Measurements from ENCODE around the gene TSR3. TPM values are rescaled to one million over a fixed set of nuclear protein-coding genes. Genes with fewer than 3 reads are reported as not detected.
"Not testable (repeated sequence)": the region's sequence is repeated elsewhere in the genome, so short reads cannot be mapped to it uniquely, and the experiment has no call there.

Gene TSR3
- total RNA-seq, 1 experiment from 2014 or later = 45.4 TPM

GRCh38 chr16:1340730-1341494 is 10.8 kb downstream of the TSR3 start:
- no peak for DNase-seq (ENCODE audit: extremely low read depth, low read depth)

GRCh38 chr16:1338855-1339675 is 12.6 kb downstream of the TSR3 start:
- no peak for DNase-seq (ENCODE audit: extremely low read depth, low read depth)

GRCh38 chr16:1338119-1338730 is 13.5 kb downstream of the TSR3 start:
- peak; percentile 25 for DNase-seq (ENCODE audit: extremely low read depth, low read depth)

DNA sequence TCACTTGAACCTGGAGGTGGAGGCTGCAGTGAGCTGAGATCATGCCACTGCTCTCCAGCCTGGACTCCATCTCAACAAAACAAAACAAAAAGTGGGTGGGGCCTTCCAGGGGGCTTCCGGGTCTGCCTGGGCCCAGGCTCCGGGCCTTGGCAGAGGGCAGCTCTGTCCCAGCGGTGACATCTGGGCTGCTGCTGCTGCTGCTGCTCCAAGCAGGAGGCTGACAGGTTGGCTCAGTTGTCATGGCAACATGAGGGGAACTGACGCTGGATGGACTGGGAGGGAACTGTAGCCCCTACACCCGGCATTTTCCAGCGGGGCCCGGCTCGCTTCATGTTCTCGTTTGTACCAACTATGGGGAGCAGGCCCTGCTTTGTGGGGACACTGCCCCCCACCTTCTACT is 14.2 kb downstream of the TSR3 start:
- DNase-seq (ENCODE audit: extremely low read depth, low read depth) = no peak

- no peak for DNase-seq (ENCODE audit: extremely low read depth, low read depth)
Measured at GRCh38 chr16:1336619-1337018, 15.1 kb downstream of the TSR3 start.

GRCh38 chr16:1335996-1336395 is 15.7 kb downstream of the TSR3 start:
- DNase-seq (ENCODE audit: extremely low read depth, low read depth) = no peak

GRCh38 chr16:1335211-1335971 is 16.3 kb downstream of the TSR3 start:
- DNase-seq (ENCODE audit: extremely low read depth, low read depth) = no peak

- no peak for DNase-seq (ENCODE audit: extremely low read depth, low read depth)
Measured at GRCh38 chr16:1334739-1335138, 16.9 kb downstream of the TSR3 start.

- DNase-seq (ENCODE audit: extremely low read depth, low read depth) = no peak
Measured at GRCh38 chr16:1333854-1334700, 17.6 kb downstream of the TSR3 start.

- peak; percentile 38 for DNase-seq (ENCODE audit: extremely low read depth, low read depth)
Measured at GRCh38 chr16:1333149-1333812, 18.4 kb downstream of the TSR3 start, which contains the start of gene BAIAP3. Gene BAIAP3 (plus strand): TSS chr16:1333645. CDS start chr16:1338550, 4,905 bp downstream.

DNA sequence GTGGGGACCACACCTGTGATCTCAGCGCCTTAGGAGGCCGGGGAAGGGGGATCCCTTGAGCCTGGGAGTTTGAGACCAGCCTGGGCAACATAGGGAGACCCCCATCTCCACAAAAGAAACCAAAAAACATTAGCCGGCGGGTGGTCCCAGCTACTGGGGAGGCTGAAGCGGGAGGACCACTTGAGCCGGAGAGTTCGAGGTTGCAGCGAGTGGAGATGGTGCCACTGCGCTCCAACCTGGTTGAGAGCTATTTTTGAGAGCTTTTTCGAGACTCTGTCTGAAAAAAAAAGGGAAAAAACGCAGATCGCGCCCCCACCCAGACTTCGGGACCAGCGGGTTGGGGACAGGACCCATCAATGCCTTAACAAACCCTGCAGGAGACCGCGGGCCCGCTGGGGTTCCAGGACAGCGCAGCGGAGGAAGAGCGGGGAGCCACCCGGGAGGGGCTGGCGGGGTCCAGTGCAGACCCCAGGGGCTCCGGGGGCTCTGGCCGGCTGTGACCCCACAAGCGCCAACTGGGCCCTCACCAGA is 19.0 kb downstream of the TSR3 start:
- no peak for DNase-seq (ENCODE audit: extremely low read depth, low read depth)

GRCh38 chr16:1331712-1332617 is 19.7 kb downstream of the TSR3 start:
- no peak for DNase-seq (ENCODE audit: extremely low read depth, low read depth)

DNA sequence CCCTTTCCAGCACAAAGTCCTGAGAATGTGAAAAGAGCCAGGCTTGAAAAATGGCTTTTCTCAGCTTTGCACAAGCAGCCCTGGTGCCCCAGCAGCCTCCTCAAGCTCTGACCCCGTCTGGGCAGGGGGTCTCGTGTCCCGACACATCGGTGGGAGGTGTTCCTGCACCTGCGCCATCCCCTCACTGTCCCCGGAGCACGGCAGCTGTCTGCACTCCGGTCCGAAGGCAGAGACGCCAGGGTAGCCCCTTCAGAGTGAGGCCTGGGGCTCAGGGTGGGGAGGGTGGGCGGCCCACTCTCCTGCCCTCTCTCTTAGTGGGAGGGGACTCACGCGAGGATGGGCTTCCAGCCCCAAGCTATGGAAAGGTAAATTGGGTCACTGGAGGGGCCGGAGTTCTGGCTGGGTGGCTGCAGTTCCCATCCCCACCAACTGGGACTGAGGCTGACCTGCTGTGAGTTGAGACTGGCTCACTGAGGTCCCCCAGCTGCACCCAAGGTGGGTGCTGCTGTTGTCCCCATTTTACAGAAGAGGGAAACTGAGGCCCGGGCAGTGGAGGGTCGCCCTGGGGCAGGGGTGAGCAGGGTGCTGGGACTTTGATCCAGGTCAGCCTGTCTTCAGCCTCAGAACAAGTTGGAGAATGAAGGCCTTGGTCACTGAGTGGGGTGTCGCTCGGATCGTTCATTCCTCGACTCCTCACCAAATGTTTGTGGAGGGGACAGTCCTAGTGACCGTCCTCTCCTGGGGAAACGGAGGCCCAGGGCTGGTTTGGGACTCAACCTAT is 20.6 kb downstream of the TSR3 start:
- no peak for DNase-seq (ENCODE audit: extremely low read depth, low read depth)

GRCh38 chr16:1330260-1330914 is 21.3 kb downstream of the TSR3 start:
- DNase-seq (ENCODE audit: extremely low read depth, low read depth) = no peak

GRCh38 chr16:1328961-1329360 is 22.7 kb downstream of the TSR3 start:
- DNase-seq (ENCODE audit: extremely low read depth, low read depth) = not testable (repeated sequence)

DNA sequence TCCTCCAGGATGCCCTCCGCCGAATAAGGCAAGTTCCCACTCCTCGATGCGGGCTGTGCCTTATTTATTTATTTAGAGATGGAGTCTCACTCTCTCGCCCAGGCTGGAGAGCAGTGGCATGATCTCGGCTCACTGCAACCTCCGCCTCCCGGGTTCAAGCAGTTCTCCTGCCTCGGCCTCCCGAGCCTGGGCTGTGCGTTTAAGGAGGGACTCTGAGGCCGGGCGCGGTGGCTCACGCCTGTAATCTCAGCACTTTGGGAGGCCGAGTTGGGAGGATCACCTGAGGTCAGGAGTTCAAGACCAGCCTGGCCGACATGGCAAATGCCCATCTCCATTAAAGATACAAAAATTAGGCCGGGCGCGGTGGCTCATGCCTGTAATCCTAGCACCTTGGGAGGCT is 23.5 kb downstream of the TSR3 start:
- not testable (repeated sequence) for DNase-seq (ENCODE audit: extremely low read depth, low read depth)

DNA sequence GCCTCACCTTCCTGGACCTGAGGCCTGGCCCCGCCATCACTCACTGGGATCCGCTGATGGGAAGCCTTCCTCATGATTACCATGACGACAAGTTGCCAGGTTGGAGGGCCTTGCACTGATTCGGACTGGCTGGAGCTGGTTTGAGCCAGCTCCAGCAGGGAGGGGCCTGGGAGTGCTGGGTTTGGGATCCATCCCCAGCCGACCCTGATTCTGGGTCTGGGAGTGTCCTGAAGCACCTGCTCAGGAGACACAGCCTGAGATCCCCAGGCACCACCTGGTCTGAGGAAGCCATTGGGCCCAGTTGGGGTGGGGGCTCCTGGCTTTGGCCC is 24.1 kb downstream of the TSR3 start:
- DNase-seq (ENCODE audit: extremely low read depth, low read depth) = no peak

All from NCI-H460 (cell line).